GM19240 (cell line): Measurements from ENCODE around the gene POU6F1.

Experiments used
- DNase-seq: peaks from one replicate; pipeline ENCODE4 v3.0.0; 2011; ENCODE audit warnings: low spot score; ENCODE audit not compliant: insufficient read length

POU6F1 gene

GRCh38 chr12:51197736-51198567, 19.9 kb downstream of the POU6F1 start:
- no peak for DNase-seq

GRCh38 chr12:51196547-51196946, 21.3 kb downstream of the POU6F1 start:
- no peak for DNase-seq

GRCh38 chr12:51195841-51196240, 22.0 kb downstream of the POU6F1 start:
- DNase-seq, result no peak

DNA sequence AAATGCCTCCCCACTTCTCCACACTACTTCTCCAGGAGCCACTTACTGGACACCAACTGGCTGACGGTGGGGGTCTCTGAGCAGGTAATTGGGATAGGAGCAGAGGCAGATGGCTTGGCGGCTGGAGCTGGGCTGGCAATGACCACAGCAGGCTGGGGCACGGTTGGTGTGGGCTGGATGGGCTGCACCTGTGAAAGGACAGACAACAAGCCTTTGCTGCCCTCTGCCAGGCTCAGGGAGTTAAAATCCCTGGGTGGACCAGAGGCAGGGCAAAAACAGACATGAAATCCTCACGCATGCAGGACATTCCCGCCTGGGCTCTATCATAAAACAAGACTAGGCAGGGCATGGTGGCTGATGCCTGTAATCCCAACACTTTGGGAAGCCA, 25.6 kb downstream of the POU6F1 start:
- no peak for DNase-seq

GRCh38 chr12:51191516-51192283, 26.2 kb downstream of the POU6F1 start:
- no peak for DNase-seq

DNA sequence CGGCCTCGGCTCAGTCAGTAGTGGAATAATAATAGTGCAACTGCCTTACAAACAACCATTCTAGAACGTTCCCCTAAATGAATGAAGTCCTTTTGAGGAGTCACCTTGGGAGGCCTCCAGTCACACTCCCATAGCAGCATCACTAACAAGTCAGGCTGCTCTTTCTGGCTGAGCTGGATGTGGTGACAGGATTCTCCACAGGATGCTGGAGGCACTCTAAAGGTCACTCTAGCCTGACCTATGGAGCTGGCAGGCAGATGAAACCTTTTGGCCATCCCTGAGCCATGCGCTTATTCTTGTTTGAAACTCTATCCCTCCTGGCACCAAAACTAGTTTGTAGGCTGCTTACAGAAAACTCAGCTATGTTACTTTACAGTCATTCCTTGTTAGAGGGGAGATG, 27.0 kb downstream of the POU6F1 start:
- DNase-seq, result no peak

DNA sequence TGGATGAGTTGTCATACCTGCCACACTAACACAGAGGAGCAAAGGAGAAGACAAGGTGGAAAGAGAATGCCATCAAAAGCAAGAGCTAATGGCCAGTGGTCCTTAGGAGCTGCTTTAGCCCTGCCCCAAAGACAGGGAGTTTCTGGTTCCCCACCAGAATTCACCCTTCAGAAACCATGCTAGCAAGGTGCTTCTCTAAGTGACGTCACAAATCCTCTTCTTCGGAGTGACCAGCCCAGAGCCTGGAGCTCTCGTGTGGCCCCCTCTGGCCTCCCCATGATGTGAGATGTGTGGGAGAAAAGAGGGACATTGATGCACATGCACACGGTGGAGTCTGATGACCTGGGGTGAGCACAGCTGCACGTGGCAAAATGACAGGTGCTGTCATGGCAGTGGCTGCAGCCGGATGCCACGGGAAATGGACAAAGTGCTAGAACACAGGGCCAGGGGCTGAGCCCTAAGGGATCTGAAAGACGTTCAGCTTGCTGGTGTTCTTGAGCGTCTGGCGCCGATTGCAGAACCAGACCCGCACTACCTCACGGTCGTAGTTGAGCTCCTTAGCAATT, 28.0 kb downstream of the POU6F1 start:
- DNase-seq, result no peak

DNA sequence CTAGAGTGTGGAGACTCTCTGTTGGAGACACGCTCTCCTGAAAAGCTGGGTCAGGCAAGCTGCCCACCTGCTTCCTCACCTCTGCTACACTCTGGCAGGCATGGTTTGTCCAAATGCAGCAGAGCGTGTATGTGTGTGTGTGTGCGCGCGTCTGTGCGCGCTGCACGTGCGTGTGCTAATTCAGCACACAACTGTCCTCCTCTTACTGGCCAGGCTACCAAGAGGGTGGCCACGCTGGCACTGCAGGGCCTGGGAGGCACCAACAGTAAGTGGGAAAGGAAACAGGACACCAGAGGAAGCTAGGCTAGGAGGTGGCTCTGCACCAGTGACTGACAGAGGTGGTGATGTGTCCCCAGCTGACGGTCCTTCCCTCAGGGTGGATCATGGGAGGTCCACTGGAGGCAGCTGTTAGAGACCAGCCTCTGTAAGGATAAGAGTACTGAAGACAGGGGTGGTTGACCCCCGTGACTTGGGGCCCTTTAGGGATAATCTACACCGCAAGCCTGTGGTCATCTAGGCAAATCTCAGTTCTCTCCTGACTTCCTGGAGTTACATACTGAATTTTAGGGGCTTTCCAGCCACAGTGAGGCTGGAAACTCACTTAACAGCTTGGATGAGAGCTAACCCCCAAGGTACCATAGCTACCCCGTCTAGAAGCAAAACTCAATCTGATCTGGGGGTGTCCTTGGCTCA, 29.4 kb downstream of the POU6F1 start:
- peak; percentile 58 for DNase-seq

DNA sequence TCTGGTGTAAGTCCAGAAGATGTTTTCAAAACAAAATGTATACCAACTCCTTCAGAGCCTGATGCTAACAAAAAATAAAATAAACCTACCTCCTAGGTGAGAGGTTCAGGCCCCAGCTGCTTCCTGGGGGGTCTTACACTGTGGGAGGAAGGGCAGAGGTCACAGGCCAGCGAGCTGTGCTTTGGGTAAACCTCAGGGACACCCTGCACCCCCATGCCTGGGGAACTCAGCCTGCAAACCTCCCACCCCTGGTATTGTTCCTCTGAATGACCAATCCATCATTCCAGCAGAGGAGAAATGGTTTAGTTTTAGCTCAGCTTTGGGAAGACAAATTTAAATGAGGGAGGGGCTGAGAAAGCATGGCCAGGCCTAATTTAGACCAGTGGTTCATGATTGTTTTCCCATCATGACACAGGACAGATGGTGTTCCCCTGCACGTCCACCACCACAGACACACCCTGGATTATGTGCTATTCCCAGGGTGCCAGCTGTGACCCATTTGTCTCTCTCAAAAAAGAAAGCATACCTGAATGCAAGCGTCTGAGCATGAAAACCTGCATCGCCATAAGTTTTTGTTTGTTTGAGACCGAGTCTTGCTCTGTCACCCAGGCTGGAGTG, 30.4 kb downstream of the POU6F1 start:
- DNase-seq, result no peak

DNA sequence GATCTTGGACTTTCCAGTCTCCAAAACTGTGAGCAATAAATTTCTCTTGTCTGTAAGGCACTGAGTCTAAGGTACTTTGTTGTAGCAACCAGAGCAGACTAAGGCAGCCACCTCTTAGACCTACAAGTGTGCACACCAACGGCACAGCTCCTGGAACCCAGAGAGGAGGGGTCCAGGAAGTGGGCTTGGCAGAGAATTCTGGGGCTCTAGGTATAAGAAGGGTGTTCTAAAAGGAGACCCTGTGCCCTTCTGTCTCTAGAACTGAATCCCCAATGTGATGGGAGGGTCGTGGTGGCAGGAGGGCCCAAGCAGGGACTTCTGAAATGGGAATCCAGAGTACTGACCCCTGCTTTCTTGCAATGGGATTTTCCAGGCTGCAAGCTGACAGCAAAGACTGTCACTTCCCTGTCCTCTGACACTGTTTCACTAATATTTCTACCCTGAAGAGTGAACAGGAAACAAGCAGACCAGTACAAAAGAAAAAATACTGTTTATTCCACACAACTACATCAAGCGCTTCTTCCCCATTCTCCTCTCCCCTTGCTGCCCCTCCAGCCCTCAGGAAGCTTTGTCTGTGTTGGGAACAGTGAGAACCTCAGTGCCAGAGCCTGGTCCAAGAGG, 31.3 kb downstream of the POU6F1 start:
- DNase-seq, result no peak

DNA sequence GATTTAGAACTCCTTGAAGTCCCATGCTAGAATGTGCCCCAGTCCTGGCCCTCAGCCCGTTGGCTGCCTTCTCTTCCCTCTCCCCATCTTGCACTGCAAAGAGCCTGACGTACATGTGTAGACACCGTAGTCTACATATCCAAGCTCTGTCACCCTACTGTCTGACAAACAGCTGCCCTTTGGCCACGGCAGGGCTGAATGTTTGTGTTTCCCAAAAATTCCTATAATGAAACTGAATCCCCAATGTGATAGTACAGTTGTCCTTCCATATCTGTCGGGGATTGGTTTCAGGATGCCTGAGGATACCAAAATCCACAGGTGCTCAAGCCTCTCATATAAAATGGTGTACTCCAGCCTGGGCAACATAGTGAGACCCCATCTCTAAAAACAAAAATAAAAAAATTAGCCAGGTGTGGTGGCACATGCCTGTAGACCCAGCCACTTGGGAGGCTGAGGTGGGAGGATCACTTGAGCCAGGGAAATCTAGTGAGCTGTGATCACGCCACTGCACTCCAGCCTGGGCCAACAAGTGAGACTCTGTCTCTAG, 32.6 kb downstream of the POU6F1 start:
- no peak for DNase-seq

DNA sequence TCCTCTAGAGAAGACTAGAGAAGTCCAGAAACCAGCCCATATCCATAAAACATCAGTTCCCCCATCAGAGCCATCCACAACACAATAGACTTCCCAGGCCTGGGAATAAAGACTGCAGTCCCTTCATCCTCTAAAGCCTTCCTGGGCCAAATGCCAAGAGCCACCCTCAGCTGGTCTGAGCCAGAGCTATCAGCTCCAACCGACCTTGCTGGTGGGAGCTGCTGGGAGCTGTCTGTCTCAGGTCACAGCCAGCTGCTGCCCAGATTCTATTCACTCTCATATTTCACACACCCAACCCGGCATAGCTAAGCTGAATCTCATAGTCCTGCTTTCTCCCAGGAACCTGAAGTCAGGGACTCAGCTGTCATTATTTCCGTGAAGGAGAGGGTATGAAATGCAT, 34.0 kb downstream of the POU6F1 start:
- DNase-seq, result no peak

DNA sequence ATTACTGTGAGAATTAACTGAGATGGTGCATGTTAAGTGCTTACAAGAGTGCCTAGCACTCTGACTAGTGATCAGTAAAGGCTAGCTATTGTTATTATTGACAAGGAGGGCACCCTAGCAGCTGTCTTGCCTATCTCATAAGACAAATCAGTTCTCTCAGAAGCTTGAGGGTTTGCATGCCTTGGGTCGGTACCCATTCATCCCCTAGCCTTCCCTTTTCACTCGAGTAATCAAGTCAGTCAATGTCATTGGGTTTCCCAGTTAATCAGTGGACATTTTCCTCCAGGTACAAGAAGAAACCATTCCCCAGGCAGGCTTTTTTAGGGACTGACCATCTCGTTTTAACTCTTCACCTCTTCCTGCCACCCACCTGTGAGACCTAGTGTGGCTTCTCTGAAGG, 34.5 kb downstream of the POU6F1 start:
- DNase-seq, result no peak

DNA sequence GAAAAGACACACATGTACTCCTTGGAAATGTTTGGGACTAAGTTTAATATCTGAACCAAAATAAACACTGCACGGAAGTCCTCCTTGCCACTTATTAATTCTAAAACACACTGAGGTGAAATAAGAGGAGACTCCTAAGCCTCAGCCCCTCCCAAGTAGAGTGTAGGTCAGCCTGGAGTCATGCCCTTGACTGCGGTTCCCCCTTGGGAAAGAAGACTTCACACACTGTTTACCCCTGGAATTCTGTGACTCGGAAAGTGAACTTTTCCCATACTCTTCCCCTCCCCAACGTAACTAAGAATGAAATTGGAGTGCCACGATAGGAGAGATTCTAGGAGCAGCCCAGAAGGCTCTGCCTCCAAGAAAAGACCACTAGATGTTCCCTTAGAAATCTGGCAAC, 36.3 kb downstream of the POU6F1 start:
- DNase-seq, result no peak

GRCh38 chr12:51177897-51178296, 40.0 kb downstream of the POU6F1 start:
- DNase-seq, result no peak

DNA sequence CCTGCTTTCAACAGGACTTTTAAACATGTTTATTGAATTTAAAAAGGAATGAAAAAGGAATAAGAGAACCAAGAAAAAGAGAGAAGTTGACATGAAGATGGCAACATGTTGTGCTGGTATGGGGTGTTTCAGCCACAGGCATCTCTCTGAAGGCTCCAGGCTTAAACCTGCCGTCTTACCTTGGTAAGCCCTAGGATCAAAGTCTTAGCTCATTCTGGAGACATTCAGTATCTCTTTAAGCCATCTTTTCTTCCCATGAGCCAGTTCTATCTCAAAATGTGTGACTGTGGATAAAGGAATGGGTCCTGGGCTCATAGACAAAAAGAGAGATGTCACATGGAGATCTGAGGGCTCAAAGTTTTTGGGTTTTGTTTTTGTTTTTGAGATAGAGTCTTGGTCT, 43.4 kb downstream of the POU6F1 start:
- DNase-seq, result no peak

GRCh38 chr12:51172515-51173431, 45.1 kb downstream of the POU6F1 start, which contains the start of gene TFCP2:
Gene TFCP2, minus strand, starts transcription at chr12:51173135. Its CDS starts 713 bp downstream, at chr12:51172422.
- peak; percentile 90 for DNase-seq

- DNase-seq, result no peak
Measured at GRCh38 chr12:51171884-51172514, 45.9 kb downstream of the POU6F1 start.

DNA sequence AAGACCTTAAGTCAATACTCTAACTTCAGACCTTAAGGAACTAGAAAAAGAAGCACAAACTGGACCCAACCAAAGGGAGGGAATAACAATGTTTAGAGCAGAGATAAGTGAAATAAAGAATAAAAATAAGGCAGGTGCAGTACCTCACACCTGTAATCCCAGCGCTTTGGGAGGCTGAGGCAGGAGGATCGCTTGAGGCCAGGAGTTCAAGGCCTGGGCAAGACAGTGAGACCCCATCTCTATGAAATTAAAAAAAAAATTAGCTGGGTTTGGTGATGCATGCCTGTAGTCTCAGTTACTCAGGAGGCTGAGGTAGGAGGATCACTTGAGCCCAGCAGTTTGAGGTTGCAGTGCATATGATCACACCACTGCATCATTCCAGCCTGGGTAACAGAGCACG, 54.1 kb downstream of the POU6F1 start:
- DNase-seq, result no peak
